Melanocyte of skin (primary cell): Measurements from ENCODE around the gene PPP4R3C. TPM values are rescaled to one million over a fixed set of nuclear protein-coding genes. Genes with fewer than 3 reads are reported as not detected.

Experiments
- total RNA-seq, 2 donors: library from RNA; depleted of rRNA; stranded (reverse); fragments of >200 nt; gene quantifications; 2 replicates each; pipeline ENCODE4 v1.2.3, GENCODE V29; 2012

The PPP4R3C gene
- total RNA-seq = not detected

DNA sequence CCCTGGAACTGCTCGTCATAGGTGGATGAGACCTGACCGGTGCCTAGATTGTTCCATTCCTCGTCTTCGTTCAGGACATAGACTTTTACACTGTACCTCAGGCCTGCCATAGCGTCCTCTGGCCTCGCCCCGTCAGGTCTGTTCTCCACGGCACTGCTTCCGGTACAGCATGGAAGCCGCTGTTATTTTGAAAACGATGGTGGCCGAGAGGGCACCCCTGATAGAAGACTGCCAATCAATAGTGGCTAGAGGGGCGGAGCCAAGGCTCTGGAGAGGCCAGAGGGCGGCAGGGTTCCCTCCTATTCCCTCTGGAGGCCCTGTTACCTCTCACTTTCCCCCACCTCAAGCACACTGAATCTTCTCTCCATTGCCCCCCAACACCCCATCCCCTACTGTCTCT lies at the start of gene PPP4R3C:
PPP4R3C (minus strand) TSS at position 155 of the 400 bp plus-strand sequence; CDS start at position 110, 45 bp downstream.

Other genes with a start within 250 kb of the PPP4R3C start
- gene DCAF8L2, start 127.0 kb upstream of the PPP4R3C start, total RNA-seq = not detected